Skin epidermis (tissue), 12 donors: ENCODE data around the gene ARL15.

Source experiments
- H3K27ac ChIP-seq, 21 experiments: fragments of 200-600 bp; sonication (generic) in 11 of 21; one replicate each; pipeline ENCODE4 v1.5.0; 2020; ENCODE audit warnings: mild to moderate bottlenecking in 3 of 21, inconsistent platforms in 2 of 21, moderate library complexity in 2 of 21
- H3K4me3 ChIP-seq, 7 experiments: fragments of 200-600 bp; sonication (generic) in 2 of 7; one replicate each; pipeline ENCODE4 v1.5.0; 2020; ENCODE audit warnings: inconsistent platforms in 2 of 7, mild to moderate bottlenecking in 2 of 7, moderate library complexity in 1 of 7

Gene ARL15

GRCh38 chr5:54317511-54318260, 7.3 kb upstream of the ARL15 start:
- Histone ChIP-seq H3K4me3 (no peak overlapping the region), H3K27ac (peak overlapping the region in 1 of 21 experiments; percentile 47)

- no peak overlapping the region for H3K4me3 ChIP-seq
- no peak overlapping the region for H3K27ac ChIP-seq
These were observed 5.6 kb upstream of the ARL15 start for GRCh38 chr5:54315736-54316528.

GRCh38 chr5:54313311-54314270, 3.2 kb upstream of the ARL15 start:
- Histone ChIP-seq H3K4me3 (no peak overlapping the region), H3K27ac (no peak overlapping the region)

- H3K27ac ChIP-seq, result no peak overlapping the region
- no peak overlapping the region for H3K4me3 ChIP-seq
These were observed 2.1 kb upstream of the ARL15 start for GRCh38 chr5:54312499-54312898.

- peak overlapping the region in 20 of 21 experiments; percentile 73 to 97 (median 88) for H3K27ac ChIP-seq
These were observed 854 bp upstream of the ARL15 start for GRCh38 chr5:54311176-54311677.

GRCh38 chr5:54309691-54310432, 511 bp downstream of the ARL15 start:
- Histone ChIP-seq H3K27ac (peak overlapping the region; percentile 42 to 97 (median 86)), H3K4me3 (peak overlapping the region; percentile 63 to 97 (median 84))

More at GRCh38 chr5:54311176-54311677, 854 bp upstream of the ARL15 start:
- peak overlapping the region; percentile 63 to 97 (median 84) for H3K4me3 ChIP-seq

GRCh38 chr5:54309276-54309675, 1.1 kb downstream of the ARL15 start:
- Histone ChIP-seq H3K4me3 (peak overlapping the region; percentile 63 to 97 (median 84)), H3K27ac (peak overlapping the region in 12 of 21 experiments; percentile 81 to 97 (median 88))

- H3K4me3 ChIP-seq, result peak overlapping the region in 1 of 7 experiments; percentile 85
- H3K27ac ChIP-seq, result peak overlapping the region in 1 of 21 experiments; percentile 34
These were observed 2.8 kb downstream of the ARL15 start for GRCh38 chr5:54307583-54307982.

- Histone ChIP-seq H3K27ac (no peak overlapping the region), H3K4me3 (no peak overlapping the region)
These were observed 3.5 kb downstream of the ARL15 start for GRCh38 chr5:54306893-54307292.

- H3K4me3 ChIP-seq, result no peak overlapping the region
- H3K27ac ChIP-seq, result no peak overlapping the region
These were observed 4.6 kb downstream of the ARL15 start for GRCh38 chr5:54305737-54306136.

GRCh38 chr5:54304040-54304439, 6.3 kb downstream of the ARL15 start:
- no peak overlapping the region for H3K27ac ChIP-seq
- no peak overlapping the region for H3K4me3 ChIP-seq

GRCh38 chr5:54302267-54302687, 8.1 kb downstream of the ARL15 start:
- peak overlapping the region in 1 of 21 experiments; percentile 29 for H3K27ac ChIP-seq
- H3K4me3 ChIP-seq, result no peak overlapping the region

- no peak overlapping the region for H3K4me3 ChIP-seq
- peak overlapping the region in 2 of 21 experiments; percentile 29 to 51 for H3K27ac ChIP-seq
These were observed 8.5 kb downstream of the ARL15 start for GRCh38 chr5:54301849-54302248.

- peak overlapping the region in 1 of 21 experiments; percentile 29 for H3K27ac ChIP-seq
- H3K4me3 ChIP-seq, result no peak overlapping the region
These were observed 9.2 kb downstream of the ARL15 start for GRCh38 chr5:54301220-54301619.

- Histone ChIP-seq H3K27ac (no peak overlapping the region), H3K4me3 (no peak overlapping the region)
These were observed 11.4 kb downstream of the ARL15 start for GRCh38 chr5:54298947-54299346.

- H3K4me3 ChIP-seq, result no peak overlapping the region
- peak overlapping the region in 6 of 21 experiments; percentile 1 to 61 (median 48) for H3K27ac ChIP-seq
These were observed 14.0 kb downstream of the ARL15 start for GRCh38 chr5:54296386-54296785.

- Histone ChIP-seq H3K4me3 (no peak overlapping the region), H3K27ac (peak overlapping the region in 6 of 21 experiments; percentile 1 to 61 (median 48))
These were observed 14.6 kb downstream of the ARL15 start for GRCh38 chr5:54295651-54296276.

GRCh38 chr5:54294097-54294667, 16.2 kb downstream of the ARL15 start:
- H3K4me3 ChIP-seq, result no peak overlapping the region
- H3K27ac ChIP-seq, result peak overlapping the region in 1 of 21 experiments; percentile 24
